ENCODE measurements around the gene PPM1K.

GRCh38 chr4:88257726-88258125 is 26.6 kb downstream of the PPM1K start:
- TF ChIP-seq CTCF (IDR thresholded peaks at IDR 0.05), result no peak
- TF ChIP-seq EP300 (IDR thresholded peaks at IDR 0.05), result no peak
